ENCODE results near the gene EFTUD2. TPM values are rescaled to one million over a fixed set of nuclear protein-coding genes. Genes with fewer than 3 reads are reported as not detected.

The EFTUD2 gene
- total RNA-seq, 2 donors from 2014 or later, result 31.6 to 49.8 TPM

DNA sequence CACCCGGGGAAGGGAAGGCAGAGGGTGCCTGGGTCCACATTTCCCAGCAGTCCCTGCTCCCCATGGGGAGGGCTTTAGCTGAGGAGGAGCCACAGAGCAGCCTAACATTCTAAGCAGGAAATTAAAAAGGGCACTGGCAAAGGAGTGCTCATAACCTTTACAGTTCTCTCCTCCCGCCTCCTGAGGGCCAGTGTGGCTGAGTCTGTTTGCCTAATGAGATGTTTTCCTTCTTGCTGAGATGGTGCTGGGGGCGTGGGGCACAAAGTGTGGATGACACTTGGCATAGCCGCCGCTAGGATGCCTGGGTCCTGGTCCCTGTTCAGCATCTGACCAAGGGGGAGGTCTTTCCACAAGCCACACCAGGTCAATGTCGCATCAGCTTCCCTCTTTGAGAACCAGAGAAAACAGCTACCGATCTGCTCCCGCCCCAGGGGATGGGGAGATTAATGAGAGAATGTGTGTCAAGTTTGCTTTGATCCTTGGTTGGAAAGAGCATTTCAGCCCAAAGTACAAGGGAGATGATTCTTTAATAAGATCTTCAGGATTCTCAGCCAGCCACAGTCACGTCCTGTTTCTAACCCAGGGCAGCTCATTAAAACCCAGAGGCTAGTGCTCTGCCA lies 42.6 kb upstream of the EFTUD2 start:
- Histone ChIP-seq H3K9me3 (no peaks in the 10 kb centered on the region), H3K27ac (peak overlapping the region in 2 of 4 donors; percentile 55 to 72), H3K27me3 (no peaks in the 10 kb centered on the region), H3K36me3 (replicated peaks in 1 of 2; ENCODE audit: insufficient read depth in 1 of 2, low read depth in 2 of 2) (no peaks in the 10 kb centered on the region), H3K4me1 (peaks cover 20% of the 10 kb centered on the region), H3K4me3 (no peak overlapping the region)
- 72 to 84% methylated on average over 6 to 9 of the region's 9 CpGs for WGBS, 2 donors
- no peak for TF ChIP-seq POLR2A (IDR thresholded peaks at IDR 0.05)
- TF ChIP-seq, protein P1, sequence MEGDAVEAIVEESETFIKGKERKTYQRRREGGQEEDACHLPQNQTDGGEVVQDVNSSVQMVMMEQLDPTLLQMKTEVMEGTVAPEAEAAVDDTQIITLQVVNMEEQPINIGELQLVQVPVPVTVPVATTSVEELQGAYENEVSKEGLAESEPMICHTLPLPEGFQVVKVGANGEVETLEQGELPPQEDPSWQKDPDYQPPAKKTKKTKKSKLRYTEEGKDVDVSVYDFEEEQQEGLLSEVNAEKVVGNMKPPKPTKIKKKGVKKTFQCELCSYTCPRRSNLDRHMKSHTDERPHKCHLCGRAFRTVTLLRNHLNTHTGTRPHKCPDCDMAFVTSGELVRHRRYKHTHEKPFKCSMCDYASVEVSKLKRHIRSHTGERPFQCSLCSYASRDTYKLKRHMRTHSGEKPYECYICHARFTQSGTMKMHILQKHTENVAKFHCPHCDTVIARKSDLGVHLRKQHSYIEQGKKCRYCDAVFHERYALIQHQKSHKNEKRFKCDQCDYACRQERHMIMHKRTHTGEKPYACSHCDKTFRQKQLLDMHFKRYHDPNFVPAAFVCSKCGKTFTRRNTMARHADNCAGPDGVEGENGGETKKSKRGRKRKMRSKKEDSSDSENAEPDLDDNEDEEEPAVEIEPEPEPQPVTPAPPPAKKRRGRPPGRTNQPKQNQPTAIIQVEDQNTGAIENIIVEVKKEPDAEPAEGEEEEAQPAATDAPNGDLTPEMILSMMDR (IDR thresholded peaks at IDR 0.05), result no peak
- DNase-seq (no peak), ATAC-seq (no peak)
- intact Hi-C loops (cut with DNase I), result no loop called here

GRCh38 chr17:44940768-44941167 lies 41.5 kb upstream of the EFTUD2 start:
- Histone ChIP-seq H3K4me3 (no peak overlapping the region), H3K36me3 (replicated peaks in 1 of 2; ENCODE audit: insufficient read depth in 1 of 2, low read depth in 2 of 2) (no peaks in the 10 kb centered on the region), H3K27ac (peak overlapping the region in 3 of 4 donors; percentile 43 to 72 (median 49)), H3K9me3 (no peaks in the 10 kb centered on the region), H3K27me3 (no peaks in the 10 kb centered on the region), H3K4me1 (peaks cover 20% of the 10 kb centered on the region)
- TF ChIP-seq, protein P1 (IDR thresholded peaks at IDR 0.05), result no peak
- no peak for TF ChIP-seq POLR2A (IDR thresholded peaks at IDR 0.05)
- intact Hi-C loops (cut with DNase I), result no loop called here
- DNase-seq, result no peak
- peak; percentile 12 for ATAC-seq
- 36 to 39% methylated on average over 1 of the region's 1 CpG for WGBS, 2 donors

- intact Hi-C loops (cut with DNase I), result no loop called here
Observed at GRCh38 chr17:44940317-44940716, 41.1 kb upstream of the EFTUD2 start.

DNA sequence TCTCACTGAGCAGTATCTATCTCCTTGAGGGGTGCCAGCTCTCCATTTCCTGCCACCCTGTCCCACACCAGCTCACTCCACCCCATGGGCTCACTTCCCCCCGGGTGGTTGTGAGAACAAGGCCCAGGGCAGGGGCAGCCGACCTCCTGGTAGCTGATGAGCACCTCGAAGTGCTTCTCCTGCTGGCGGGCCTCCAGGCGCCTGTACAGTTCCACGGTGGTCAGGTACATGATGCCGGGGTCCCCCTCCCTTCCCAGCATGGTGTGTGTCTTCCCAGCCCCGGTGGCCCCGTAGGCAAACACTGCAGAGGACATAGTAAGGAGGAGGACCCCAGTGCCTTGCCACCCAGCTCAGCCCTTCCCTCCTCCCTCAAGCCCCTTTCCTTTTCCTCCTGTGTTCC lies 35.9 kb upstream of the EFTUD2 start:
- ATAC-seq (no peak), DNase-seq (no peak)
- Histone ChIP-seq H3K36me3 (replicated peaks in 1 of 2; ENCODE audit: insufficient read depth in 1 of 2, low read depth in 2 of 2) (no peaks in the 10 kb centered on the region), H3K4me1 (peaks cover 5% of the 10 kb centered on the region), H3K27ac (no peak overlapping the region), H3K4me3 (no peak overlapping the region), H3K27me3 (no peaks in the 10 kb centered on the region), H3K9me3 (no peaks in the 10 kb centered on the region)
- intact Hi-C loops (cut with DNase I), result no loop called here
- WGBS, 2 donors, result 86 to 93% methylated on average over 7 to 9 of the region's 9 CpGs
- TF ChIP-seq, protein P1 (IDR thresholded peaks at IDR 0.05), result no peak
- no peak for TF ChIP-seq POLR2A (IDR thresholded peaks at IDR 0.05)

More at GRCh38 chr17:44940317-44940716, 41.1 kb upstream of the EFTUD2 start:
- TF ChIP-seq, protein P1 (IDR thresholded peaks at IDR 0.05), result no peak
- no peak for TF ChIP-seq POLR2A (IDR thresholded peaks at IDR 0.05)
- H3K27me3 ChIP-seq, result no peaks in the 10 kb centered on the region
- no peaks in the 10 kb centered on the region for H3K36me3 ChIP-seq (replicated peaks in 1 of 2; ENCODE audit: insufficient read depth in 1 of 2, low read depth in 2 of 2)
- peak overlapping the region in 3 of 4 donors; percentile 43 to 72 (median 49) for H3K27ac ChIP-seq
- 47 to 51% methylated on average over 4 of the region's 4 CpGs for WGBS, 2 donors
- H3K9me3 ChIP-seq, result no peaks in the 10 kb centered on the region
- peaks cover 20% of the 10 kb centered on the region for H3K4me1 ChIP-seq
- no peak overlapping the region for H3K4me3 ChIP-seq
- DNase-seq, result peak in 2 of 4 donors; percentile 51 to 54
- ATAC-seq, result peak; percentile 90

DNA sequence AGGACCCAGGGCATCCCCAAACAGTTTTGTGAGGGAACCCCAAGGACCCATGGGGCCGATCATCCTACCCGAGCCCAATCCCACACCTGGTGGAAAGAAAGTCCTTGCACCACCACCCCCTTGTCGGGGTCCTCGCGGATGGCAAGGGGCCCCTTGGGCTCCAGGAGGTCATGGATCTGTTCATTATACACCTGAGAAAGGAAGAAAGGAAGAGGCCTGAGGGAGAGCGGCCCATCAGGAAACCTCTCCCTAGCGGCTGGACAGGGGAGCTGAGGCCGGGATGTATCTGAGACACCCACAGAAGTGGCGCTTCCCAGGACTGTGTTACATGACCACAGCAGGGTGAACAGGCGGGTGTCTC lies 35.5 kb upstream of the EFTUD2 start:
- H3K4me1 ChIP-seq, result peaks cover 1% of the 10 kb centered on the region
- no peak overlapping the region for H3K27ac ChIP-seq
- no peaks in the 10 kb centered on the region for H3K27me3 ChIP-seq
- DNase-seq, result no peak
- H3K4me3 ChIP-seq, result no peak overlapping the region
- ATAC-seq, result no peak
- no peaks in the 10 kb centered on the region for H3K36me3 ChIP-seq (replicated peaks in 1 of 2; ENCODE audit: insufficient read depth in 1 of 2, low read depth in 2 of 2)
- no peaks in the 10 kb centered on the region for H3K9me3 ChIP-seq
- WGBS, 2 donors, result 93 to 95% methylated on average over 9 to 10 of the region's 10 CpGs
- TF ChIP-seq POLR2A (IDR thresholded peaks at IDR 0.05), result no peak
- TF ChIP-seq, protein P1 (IDR thresholded peaks at IDR 0.05), result no peak
- intact Hi-C loops (cut with DNase I), result loop anchor here (5.0 kb wide), 1 partner anchor 73 kb away; no protein-coding TSS in a partner anchor

Data from body of pancreas (tissue), 4 donors.